ENCODE data around the gene ANK3. TPM values are rescaled to one million over a fixed set of nuclear protein-coding genes. Genes with fewer than 3 reads are reported as not detected.

The ANK3 gene
- total and polyA plus RNA-seq, 2 donors from 2014 or later, result 38.2 to 214 TPM

- FAIRE-seq, result no peak
- no peak for TF ChIP-seq CTCF (IDR thresholded peaks at IDR 0.05; ENCODE audit: borderline replicate concordance, extremely low read depth, insufficient read depth)
- Histone ChIP-seq H3K27ac (ENCODE audit: low read depth in 2 of 2, low read length in 2 of 2) (no peak overlapping the region), H3K27me3 (ENCODE audit: control insufficient read depth, insufficient read depth, low read length) (no peaks in the 10 kb centered on the region), H3K4me1 (ENCODE audit: control insufficient read depth in 2 of 3, insufficient read depth in 2 of 3, low read depth in 1 of 3, low read length in 3 of 3) (peaks cover 0 to 3% (median 0%) of the 10 kb centered on the region in 3 donors), H3K9ac (ENCODE audit: low read length in 3 of 3) (no peak overlapping the region), H3K9me3 (ENCODE audit: control insufficient read depth in 2 of 3, insufficient read depth in 1 of 3, low read length in 3 of 3) (no peaks in the 10 kb centered on the region), H3K4me3 (ENCODE audit: low read length in 3 of 3) (no peak overlapping the region), H3K36me3 (ENCODE audit: control insufficient read depth in 2 of 3, insufficient read depth in 3 of 3, low read length in 3 of 3) (no peaks in the 10 kb centered on the region)
- DNase-seq, result no peak
- intact Hi-C loops (cut with DNase I), result no loop called here
Observed at GRCh38 chr10:60372436-60372835, 17.2 kb downstream of the ANK3 start.

- H3K4me3 ChIP-seq (ENCODE audit: low read length in 3 of 3), result no peak overlapping the region
- H3K36me3 ChIP-seq (ENCODE audit: control insufficient read depth in 2 of 3, insufficient read depth in 3 of 3, low read length in 3 of 3), result no peaks in the 10 kb centered on the region
- H3K4me1 ChIP-seq (ENCODE audit: control insufficient read depth in 2 of 3, insufficient read depth in 2 of 3, low read depth in 1 of 3, low read length in 3 of 3), result no peaks in the 10 kb centered on the region
- FAIRE-seq (no peak), DNase-seq (no peak)
- TF ChIP-seq CTCF (IDR thresholded peaks at IDR 0.05; ENCODE audit: borderline replicate concordance, extremely low read depth, insufficient read depth), result no peak
- intact Hi-C loops (cut with DNase I), result no loop called here
- H3K9me3 ChIP-seq (ENCODE audit: control insufficient read depth in 2 of 3, insufficient read depth in 1 of 3, low read length in 3 of 3), result no peaks in the 10 kb centered on the region
- H3K9ac ChIP-seq (ENCODE audit: low read length in 3 of 3), result no peak overlapping the region
- no peaks in the 10 kb centered on the region for H3K27me3 ChIP-seq (ENCODE audit: control insufficient read depth, insufficient read depth, low read length)
- H3K27ac ChIP-seq (ENCODE audit: low read depth in 2 of 2, low read length in 2 of 2), result no peak overlapping the region
Observed at GRCh38 chr10:60369547-60369930, 20.1 kb downstream of the ANK3 start.

GRCh38 chr10:60368875-60369546 lies 20.7 kb downstream of the ANK3 start:
- no peaks in the 10 kb centered on the region for H3K27me3 ChIP-seq (ENCODE audit: control insufficient read depth, insufficient read depth, low read length)
- H3K27ac ChIP-seq (ENCODE audit: low read depth in 2 of 2, low read length in 2 of 2), result no peak overlapping the region
- no peak overlapping the region for H3K4me3 ChIP-seq (ENCODE audit: low read length in 3 of 3)
- H3K9ac ChIP-seq (ENCODE audit: low read length in 3 of 3), result no peak overlapping the region
- H3K36me3 ChIP-seq (ENCODE audit: control insufficient read depth in 2 of 3, insufficient read depth in 3 of 3, low read length in 3 of 3), result no peaks in the 10 kb centered on the region
- DNase-seq (no peak), FAIRE-seq (no peak)
- no peaks in the 10 kb centered on the region for H3K4me1 ChIP-seq (ENCODE audit: control insufficient read depth in 2 of 3, insufficient read depth in 2 of 3, low read depth in 1 of 3, low read length in 3 of 3)
- H3K9me3 ChIP-seq (ENCODE audit: control insufficient read depth in 2 of 3, insufficient read depth in 1 of 3, low read length in 3 of 3), result no peaks in the 10 kb centered on the region
- intact Hi-C loops (cut with DNase I), result no loop called here
- no peak for TF ChIP-seq CTCF (IDR thresholded peaks at IDR 0.05; ENCODE audit: borderline replicate concordance, extremely low read depth, insufficient read depth)

- Histone ChIP-seq H3K4me1 (ENCODE audit: control insufficient read depth in 2 of 3, insufficient read depth in 2 of 3, low read depth in 1 of 3, low read length in 3 of 3) (no peaks in the 10 kb centered on the region), H3K27ac (ENCODE audit: low read depth in 2 of 2, low read length in 2 of 2) (no peak overlapping the region), H3K4me3 (ENCODE audit: low read length in 3 of 3) (no peak overlapping the region), H3K27me3 (ENCODE audit: control insufficient read depth, insufficient read depth, low read length) (no peaks in the 10 kb centered on the region), H3K36me3 (ENCODE audit: control insufficient read depth in 2 of 3, insufficient read depth in 3 of 3, low read length in 3 of 3) (no peaks in the 10 kb centered on the region), H3K9me3 (ENCODE audit: control insufficient read depth in 2 of 3, insufficient read depth in 1 of 3, low read length in 3 of 3) (no peaks in the 10 kb centered on the region), H3K9ac (ENCODE audit: low read length in 3 of 3) (no peak overlapping the region)
- FAIRE-seq (no peak), DNase-seq (no peak)
- no peak for TF ChIP-seq CTCF (IDR thresholded peaks at IDR 0.05; ENCODE audit: borderline replicate concordance, extremely low read depth, insufficient read depth)
- intact Hi-C loops (cut with DNase I), result no loop called here
Observed at GRCh38 chr10:60367901-60368300, 21.8 kb downstream of the ANK3 start.

Measured in kidney (tissue), 14 donors.